Measurements from ENCODE around the gene RANGRF.

DNA sequence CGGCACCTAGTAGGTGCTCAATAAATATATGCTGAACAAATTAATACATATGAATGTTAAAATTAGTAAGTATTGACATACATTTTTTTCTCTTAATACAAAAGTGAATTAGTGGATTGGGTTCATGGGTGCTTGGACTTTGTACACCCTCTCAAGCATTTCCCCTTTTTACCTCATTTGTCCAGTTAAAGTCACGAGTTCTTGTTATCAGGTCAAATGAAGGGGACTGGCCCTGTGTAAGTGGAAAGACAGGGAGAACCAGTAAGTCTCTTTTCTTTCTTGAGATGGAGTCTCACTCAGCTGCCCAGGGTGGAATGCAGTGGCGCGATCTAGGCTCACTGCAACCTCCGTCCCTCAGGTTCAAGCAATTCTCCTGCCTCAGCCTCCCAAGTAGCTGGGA is 13.7 kb upstream of the RANGRF start:
- TF ChIP-seq, protein P1, sequence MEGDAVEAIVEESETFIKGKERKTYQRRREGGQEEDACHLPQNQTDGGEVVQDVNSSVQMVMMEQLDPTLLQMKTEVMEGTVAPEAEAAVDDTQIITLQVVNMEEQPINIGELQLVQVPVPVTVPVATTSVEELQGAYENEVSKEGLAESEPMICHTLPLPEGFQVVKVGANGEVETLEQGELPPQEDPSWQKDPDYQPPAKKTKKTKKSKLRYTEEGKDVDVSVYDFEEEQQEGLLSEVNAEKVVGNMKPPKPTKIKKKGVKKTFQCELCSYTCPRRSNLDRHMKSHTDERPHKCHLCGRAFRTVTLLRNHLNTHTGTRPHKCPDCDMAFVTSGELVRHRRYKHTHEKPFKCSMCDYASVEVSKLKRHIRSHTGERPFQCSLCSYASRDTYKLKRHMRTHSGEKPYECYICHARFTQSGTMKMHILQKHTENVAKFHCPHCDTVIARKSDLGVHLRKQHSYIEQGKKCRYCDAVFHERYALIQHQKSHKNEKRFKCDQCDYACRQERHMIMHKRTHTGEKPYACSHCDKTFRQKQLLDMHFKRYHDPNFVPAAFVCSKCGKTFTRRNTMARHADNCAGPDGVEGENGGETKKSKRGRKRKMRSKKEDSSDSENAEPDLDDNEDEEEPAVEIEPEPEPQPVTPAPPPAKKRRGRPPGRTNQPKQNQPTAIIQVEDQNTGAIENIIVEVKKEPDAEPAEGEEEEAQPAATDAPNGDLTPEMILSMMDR (conservative IDR thresholded peaks at IDR 0.05), result no peak
- TF ChIP-seq EZH2 (IDR thresholded peaks at IDR 0.05; ENCODE audit: low read depth), result no peak
